GM08714 (cell line): ENCODE measurements around the gene GLYATL2.

Experiments used
- H3K4me3 ChIP-seq: fragments of 200-500 bp; sonication (Bioruptor generic); 2 replicates; pipeline ENCODE4 v1.5.1; 2014; ENCODE audit warnings: mild to moderate bottlenecking, low read length, inconsistent platforms
- ZNF274 ChIP-seq: IDR thresholded peaks from 2 replicates; pipeline ENCODE4 v1.6.1; 2012; ENCODE audit warnings: mild to moderate bottlenecking, low read depth, low read length

The GLYATL2 gene, protein sequence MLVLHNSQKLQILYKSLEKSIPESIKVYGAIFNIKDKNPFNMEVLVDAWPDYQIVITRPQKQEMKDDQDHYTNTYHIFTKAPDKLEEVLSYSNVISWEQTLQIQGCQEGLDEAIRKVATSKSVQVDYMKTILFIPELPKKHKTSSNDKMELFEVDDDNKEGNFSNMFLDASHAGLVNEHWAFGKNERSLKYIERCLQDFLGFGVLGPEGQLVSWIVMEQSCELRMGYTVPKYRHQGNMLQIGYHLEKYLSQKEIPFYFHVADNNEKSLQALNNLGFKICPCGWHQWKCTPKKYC

GRCh38 chr11:58844361-58845005 lies at the start of gene GLYATL2:
Gene GLYATL2, minus strand, starts transcription at chr11:58844704. Its CDS starts 5,092 bp downstream, at chr11:58839612.
- no peak for TF ChIP-seq ZNF274
- no peak within 1 kb of the TSS for H3K4me3 ChIP-seq

DNA sequence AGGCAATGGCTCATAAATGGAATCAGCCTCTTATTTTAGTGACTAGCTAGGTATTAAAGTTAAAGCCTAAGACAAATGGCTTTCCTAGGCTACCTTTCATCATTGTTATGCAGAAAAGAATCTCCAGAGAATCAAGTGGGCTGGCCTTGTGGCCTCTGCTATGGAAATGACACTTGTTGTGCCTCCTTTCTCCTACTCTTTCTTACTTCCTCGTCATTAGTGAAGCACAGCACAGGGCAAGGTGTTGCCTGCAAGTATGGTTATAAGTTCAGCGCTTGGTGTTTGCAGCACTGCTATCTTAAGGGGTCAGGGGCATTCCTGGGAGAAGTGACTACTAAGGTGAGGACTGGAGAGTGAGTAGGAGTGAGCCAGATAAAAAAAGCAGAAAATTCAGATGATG lies 49.4 kb upstream of the GLYATL2 start:
- no peak for TF ChIP-seq ZNF274
- H3K4me3 ChIP-seq, result no peak overlapping the region

GRCh38 chr11:58888579-58888978 lies 44.1 kb upstream of the GLYATL2 start:
- TF ChIP-seq ZNF274, result no peak
- no peak overlapping the region for H3K4me3 ChIP-seq

DNA sequence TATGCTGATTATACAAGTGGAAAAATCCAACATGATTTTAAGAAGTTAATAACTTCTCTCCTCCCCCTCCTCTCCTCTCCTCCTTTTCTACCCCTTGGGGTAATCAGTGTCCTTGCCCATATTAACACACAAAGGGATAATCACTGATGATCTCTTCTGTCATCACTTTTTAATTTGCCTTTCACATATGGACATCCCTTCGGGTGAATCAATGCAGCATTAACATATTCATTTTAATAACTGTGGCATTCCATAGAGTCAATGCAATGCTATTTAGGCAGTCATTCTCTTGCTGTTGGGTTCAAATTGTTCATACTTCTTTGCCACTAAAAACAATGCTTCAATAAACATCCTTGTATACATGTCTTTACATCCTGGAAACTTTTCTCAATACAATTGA lies 42.9 kb upstream of the GLYATL2 start:
- no peak overlapping the region for H3K4me3 ChIP-seq
- TF ChIP-seq ZNF274, result no peak

- no peak overlapping the region for H3K4me3 ChIP-seq
- TF ChIP-seq ZNF274, result no peak
These were observed 36.1 kb upstream of the GLYATL2 start for GRCh38 chr11:58880625-58881024.

GRCh38 chr11:58880166-58880565 lies 35.7 kb upstream of the GLYATL2 start:
- no peak for TF ChIP-seq ZNF274
- H3K4me3 ChIP-seq, result no peak overlapping the region

- H3K4me3 ChIP-seq, result no peak overlapping the region
These were observed 23.1 kb upstream of the GLYATL2 start for GRCh38 chr11:58867556-58867955.

GRCh38 chr11:58866788-58867187 lies 22.3 kb upstream of the GLYATL2 start:
- TF ChIP-seq ZNF274, result no peak
- no peak overlapping the region for H3K4me3 ChIP-seq

More at GRCh38 chr11:58867556-58867955, 23.1 kb upstream of the GLYATL2 start:
- no peak for TF ChIP-seq ZNF274

GRCh38 chr11:58864335-58864734 lies 19.8 kb upstream of the GLYATL2 start:
- no peak for TF ChIP-seq ZNF274
- H3K4me3 ChIP-seq, result no peak overlapping the region

- no peak for TF ChIP-seq ZNF274
- H3K4me3 ChIP-seq, result no peak overlapping the region
These were observed 19.2 kb upstream of the GLYATL2 start for GRCh38 chr11:58863697-58864096.

GRCh38 chr11:58861533-58861932 lies 17.0 kb upstream of the GLYATL2 start:
- no peak for TF ChIP-seq ZNF274
- no peak overlapping the region for H3K4me3 ChIP-seq

DNA sequence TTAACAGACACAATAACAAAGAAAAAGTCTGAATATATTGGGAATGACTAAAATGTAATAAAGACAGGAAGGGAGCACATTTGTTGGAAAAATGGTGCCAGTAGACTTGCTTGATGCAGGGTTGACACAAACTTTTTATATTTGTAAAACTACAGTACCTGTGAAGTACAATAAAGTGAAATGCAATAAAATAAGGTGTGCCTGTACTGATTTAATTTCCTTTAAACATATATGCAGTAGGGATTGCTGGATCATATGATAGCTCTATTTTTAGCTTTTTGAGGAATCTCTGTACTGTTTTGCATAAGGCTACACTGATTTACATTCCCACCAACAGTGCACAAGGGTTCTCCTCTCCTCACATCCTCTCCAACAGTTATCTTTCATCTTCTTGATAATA lies 12.3 kb upstream of the GLYATL2 start:
- H3K4me3 ChIP-seq, result no peak overlapping the region
- TF ChIP-seq ZNF274, result no peak

- H3K4me3 ChIP-seq, result no peak overlapping the region
- no peak for TF ChIP-seq ZNF274
These were observed 882 bp upstream of the GLYATL2 start for GRCh38 chr11:58845386-58845785.

- no peak for TF ChIP-seq ZNF274
- no peak overlapping the region for H3K4me3 ChIP-seq
These were observed 6.7 kb downstream of the GLYATL2 start for GRCh38 chr11:58837707-58838388.
